Breast epithelium (tissue), 3 donors: ENCODE measurements around the gene TENM4.

Experiments used
- POLR2AphosphoS5 ChIP-seq, 3 donors: sonication (generic); formaldehyde crosslinking; IDR thresholded peaks; one replicate each; pipeline ENCODE4 v1.6.1; 2017; ENCODE audit warnings: antibody characterized with exemption in 3 of 3
- TF ChIP-seq, protein P1 (sequence below), 3 donors: fragments of 450-650 bp; IDR thresholded peaks; one replicate each; pipeline ENCODE4 v1.5.1; 2016 to 2017; ENCODE audit warnings: antibody characterized with exemption in 3 of 3, mild to moderate bottlenecking in 3 of 3, moderate library complexity in 3 of 3

DNA sequence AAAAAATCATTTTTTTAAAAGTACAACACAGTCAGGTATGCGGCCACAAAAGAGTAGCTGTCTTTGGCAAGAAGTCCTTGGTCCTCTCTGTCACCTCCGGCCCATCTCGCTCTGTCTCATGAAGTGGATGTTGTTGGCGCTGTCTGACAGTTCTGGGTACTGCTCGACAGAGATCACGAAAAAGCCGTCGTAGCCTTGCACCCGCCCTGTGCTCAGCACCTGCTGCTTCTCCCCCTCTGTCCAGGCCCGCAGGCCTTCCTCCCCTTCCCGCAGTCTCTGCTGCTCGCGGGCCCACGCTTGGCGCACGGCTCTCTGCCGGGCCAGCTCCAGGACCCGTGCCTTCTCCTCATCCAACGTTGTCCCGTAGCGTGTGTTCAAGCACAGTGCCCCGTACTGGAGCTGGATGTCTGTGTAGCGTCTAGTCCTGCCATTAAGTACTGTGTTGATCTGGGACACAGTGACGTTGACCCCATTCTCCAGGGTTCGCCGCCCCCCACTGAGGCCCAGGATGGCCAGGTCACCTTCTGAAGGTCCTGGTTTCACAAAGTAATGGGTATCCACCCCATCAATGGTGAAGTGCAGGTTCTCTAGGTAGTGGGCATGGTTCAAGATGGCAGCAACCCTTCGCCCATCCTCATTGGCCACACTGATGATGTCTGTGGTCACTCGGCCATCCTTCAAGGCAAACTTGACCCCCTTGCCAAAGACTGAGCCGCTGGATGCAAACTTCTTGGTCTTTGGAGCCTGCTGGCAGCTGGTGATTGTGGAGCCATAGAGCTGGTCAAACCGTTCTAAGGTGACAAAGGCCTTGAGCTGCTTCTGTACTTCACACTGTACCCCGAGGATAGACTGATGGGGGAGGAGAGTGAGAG lies 782.6 kb downstream of the TENM4 start:
- TF ChIP-seq, protein P1, sequence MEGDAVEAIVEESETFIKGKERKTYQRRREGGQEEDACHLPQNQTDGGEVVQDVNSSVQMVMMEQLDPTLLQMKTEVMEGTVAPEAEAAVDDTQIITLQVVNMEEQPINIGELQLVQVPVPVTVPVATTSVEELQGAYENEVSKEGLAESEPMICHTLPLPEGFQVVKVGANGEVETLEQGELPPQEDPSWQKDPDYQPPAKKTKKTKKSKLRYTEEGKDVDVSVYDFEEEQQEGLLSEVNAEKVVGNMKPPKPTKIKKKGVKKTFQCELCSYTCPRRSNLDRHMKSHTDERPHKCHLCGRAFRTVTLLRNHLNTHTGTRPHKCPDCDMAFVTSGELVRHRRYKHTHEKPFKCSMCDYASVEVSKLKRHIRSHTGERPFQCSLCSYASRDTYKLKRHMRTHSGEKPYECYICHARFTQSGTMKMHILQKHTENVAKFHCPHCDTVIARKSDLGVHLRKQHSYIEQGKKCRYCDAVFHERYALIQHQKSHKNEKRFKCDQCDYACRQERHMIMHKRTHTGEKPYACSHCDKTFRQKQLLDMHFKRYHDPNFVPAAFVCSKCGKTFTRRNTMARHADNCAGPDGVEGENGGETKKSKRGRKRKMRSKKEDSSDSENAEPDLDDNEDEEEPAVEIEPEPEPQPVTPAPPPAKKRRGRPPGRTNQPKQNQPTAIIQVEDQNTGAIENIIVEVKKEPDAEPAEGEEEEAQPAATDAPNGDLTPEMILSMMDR (IDR thresholded peaks at IDR 0.05): no peak
- no peak for TF ChIP-seq POLR2AphosphoS5 (IDR thresholded peaks at IDR 0.05)
